ENCODE measurements around the gene TLCD3B. TPM values are rescaled to one million over a fixed set of nuclear protein-coding genes. Genes with fewer than 3 reads are reported as not detected.

TLCD3B gene
- polyA plus RNA-seq, 1 of the 3 experiments (the other 2 are of a cell fraction) = 3.8 TPM

DNA sequence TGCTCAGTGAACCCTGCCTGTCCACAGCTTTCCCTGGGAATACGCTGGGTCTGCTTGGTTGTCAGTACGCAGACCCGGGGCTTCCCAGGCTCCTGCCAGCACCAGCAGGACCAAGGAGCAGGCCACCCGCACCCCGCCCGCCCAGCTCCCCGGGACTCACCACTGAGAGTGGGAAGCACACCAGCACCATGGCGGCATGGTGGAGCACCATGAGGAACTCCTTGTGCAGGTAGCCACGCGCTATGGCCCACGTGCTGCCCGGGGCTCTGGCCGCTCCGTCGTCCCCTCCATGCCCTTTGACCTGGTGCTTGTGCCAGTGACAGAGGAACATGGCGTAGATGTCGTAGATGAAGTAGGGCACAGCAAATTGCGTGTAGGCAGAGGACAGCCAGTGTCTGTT lies 4.6 kb downstream of the TLCD3B start:
- Histone ChIP-seq H3K79me2 (ENCODE audit: insufficient read depth) (no peaks in the 10 kb centered on the region), H2AFZ (ENCODE audit: low read depth) (no peak overlapping the region), H4K20me1 (ENCODE audit: insufficient read depth) (no peaks in the 10 kb centered on the region), H3K27me3 (ENCODE audit: insufficient read depth) (no peaks in the 10 kb centered on the region), H3F3A (replicated peaks; ENCODE audit: insufficient read depth) (peaks cover 6% of the 10 kb centered on the region), H3K36me3 (replicated peaks in 1 of 2; ENCODE audit: control insufficient read depth in 1 of 2, insufficient read depth in 2 of 2, low read length in 1 of 2) (no peaks in the 10 kb centered on the region), H3K27ac (ENCODE audit: low read depth in 2 of 2, low read length in 1 of 2) (no peak overlapping the region), H3K4me1 (ENCODE audit: control insufficient read depth in 1 of 2, insufficient read depth in 2 of 2, low read depth in 1 of 2, low read length in 1 of 2) (peaks cover 3 to 21% of the 10 kb centered on the region in 2 experiments; a peak in 2 of 4 replicates), H3K9me2 (no peaks in the 10 kb centered on the region), H3K4me2 (no peak overlapping the region), H3K4me3 (ENCODE audit: low read depth in 2 of 2, low read length in 1 of 2) (no peak overlapping the region), H3K9ac (no peak overlapping the region), H3K9me3 (no peaks in the 10 kb centered on the region)
- WGBS (ENCODE audit: low lambda C conversion rate) = 84% methylated on average over 6 of the region's 18 CpGs
- ChIA-PET POLR2A (interaction anchor here (0.6 kb wide), 1 partner anchor 65 kb away, joined by 4 read pairs; the partner anchor contains the start of gene TMEM219), CTCF (no interaction called here)
- no peak for DNase-seq
- no peak for TF ChIP-seq RXRA (IDR thresholded peaks at IDR 0.05; ENCODE audit: borderline replicate concordance, low read depth)
- TF ChIP-seq YY1 (IDR thresholded peaks at IDR 0.05; ENCODE audit: low read depth) = no peak
- TF ChIP-seq, protein P1, sequence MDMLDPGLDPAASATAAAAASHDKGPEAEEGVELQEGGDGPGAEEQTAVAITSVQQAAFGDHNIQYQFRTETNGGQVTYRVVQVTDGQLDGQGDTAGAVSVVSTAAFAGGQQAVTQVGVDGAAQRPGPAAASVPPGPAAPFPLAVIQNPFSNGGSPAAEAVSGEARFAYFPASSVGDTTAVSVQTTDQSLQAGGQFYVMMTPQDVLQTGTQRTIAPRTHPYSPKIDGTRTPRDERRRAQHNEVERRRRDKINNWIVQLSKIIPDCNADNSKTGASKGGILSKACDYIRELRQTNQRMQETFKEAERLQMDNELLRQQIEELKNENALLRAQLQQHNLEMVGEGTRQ (IDR thresholded peaks at IDR 0.05; ENCODE audit: borderline replicate concordance, low read depth, low read length) = no peak
- no peak for TF ChIP-seq SIN3A (IDR thresholded peaks at IDR 0.05; ENCODE audit: borderline replicate concordance, low read depth, low read length)
- no peak for TF ChIP-seq GABPA (IDR thresholded peaks at IDR 0.05; ENCODE audit: low read depth)
- no peak for TF ChIP-seq TAF1 (IDR thresholded peaks at IDR 0.05; ENCODE audit: borderline replicate concordance, low read depth, low read length)

DNA sequence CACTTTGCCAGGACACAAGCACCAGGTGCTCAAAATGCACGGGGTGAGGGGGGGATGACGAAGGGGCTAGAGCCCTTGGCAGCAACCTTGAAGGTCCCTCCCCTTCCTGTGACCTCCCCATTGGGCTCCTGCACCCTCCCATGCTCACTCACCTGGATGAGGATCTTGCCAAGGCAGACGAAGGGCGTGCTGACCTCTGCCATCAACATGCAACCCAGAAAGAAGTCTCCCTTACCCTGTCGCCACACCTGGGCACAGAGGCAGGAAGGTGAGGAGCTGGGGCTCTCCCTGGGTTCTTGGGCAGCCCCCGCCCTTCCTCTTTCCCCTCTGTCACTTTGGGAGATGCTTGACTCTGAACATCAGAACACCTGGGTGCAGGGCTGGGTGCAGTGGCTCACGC lies 5.5 kb downstream of the TLCD3B start:
- peaks cover 0 to 21% of the 10 kb centered on the region in 2 experiments; a peak in 1 of 4 replicates for H3K4me1 ChIP-seq (ENCODE audit: control insufficient read depth in 1 of 2, insufficient read depth in 2 of 2, low read depth in 1 of 2, low read length in 1 of 2)
- no peak for DNase-seq
- H3K9me2 ChIP-seq = no peaks in the 10 kb centered on the region
- H3K9me3 ChIP-seq = no peaks in the 10 kb centered on the region
- H3K27ac ChIP-seq (ENCODE audit: low read depth in 2 of 2, low read length in 1 of 2) = no peak overlapping the region
- no peaks in the 10 kb centered on the region for H3K27me3 ChIP-seq (ENCODE audit: insufficient read depth)
- H2AFZ ChIP-seq (ENCODE audit: low read depth) = no peak overlapping the region
- CTCF ChIA-PET = no interaction called here
- H3K9ac ChIP-seq = no peak overlapping the region
- H4K20me1 ChIP-seq (ENCODE audit: insufficient read depth) = no peaks in the 10 kb centered on the region
- no peak for TF ChIP-seq TAF1 (IDR thresholded peaks at IDR 0.05; ENCODE audit: borderline replicate concordance, low read depth, low read length)
- TF ChIP-seq SIN3A (IDR thresholded peaks at IDR 0.05; ENCODE audit: borderline replicate concordance, low read depth, low read length) = no peak
- TF ChIP-seq GATA2 (CRISPR knock-in tag; IDR thresholded peaks at IDR 0.05) = no peak
- TF ChIP-seq EP300 (IDR thresholded peaks at IDR 0.05; ENCODE audit: borderline replicate concordance in 1 of 2, low read depth in 1 of 2, low read length in 1 of 2) = no peak
- TF ChIP-seq EZH2phosphoT487 (IDR thresholded peaks at IDR 0.05; ENCODE audit: borderline replicate concordance, low read depth) = no peak
- TF ChIP-seq MEF2A (IDR thresholded peaks at IDR 0.05; ENCODE audit: borderline replicate concordance, low read depth) = no peak
- TF ChIP-seq, protein P1 (IDR thresholded peaks at IDR 0.05; ENCODE audit: borderline replicate concordance, low read depth, low read length) = no peak
- no peak for TF ChIP-seq FOSL2 (IDR thresholded peaks at IDR 0.05; ENCODE audit: borderline replicate concordance, low read depth)
- no peak for TF ChIP-seq SMC3 (IDR thresholded peaks at IDR 0.05; ENCODE audit: low read depth, low read length)
- TF ChIP-seq JUND (IDR thresholded peaks at IDR 0.05) = no peak
- TF ChIP-seq RCOR1 (IDR thresholded peaks at IDR 0.05; ENCODE audit: low read length) = no peak
- TF ChIP-seq RFX5 (IDR thresholded peaks at IDR 0.05; ENCODE audit: low read length) = no peak
- no peak for TF ChIP-seq FOXJ3 (CRISPR knock-in tag; IDR thresholded peaks at IDR 0.05)
- no peak for TF ChIP-seq MXI1 (IDR thresholded peaks at IDR 0.05; ENCODE audit: low read depth, low read length)
- TF ChIP-seq FOXM1 (IDR thresholded peaks at IDR 0.05; ENCODE audit: low read depth) = no peak
- TF ChIP-seq, protein P2, sequence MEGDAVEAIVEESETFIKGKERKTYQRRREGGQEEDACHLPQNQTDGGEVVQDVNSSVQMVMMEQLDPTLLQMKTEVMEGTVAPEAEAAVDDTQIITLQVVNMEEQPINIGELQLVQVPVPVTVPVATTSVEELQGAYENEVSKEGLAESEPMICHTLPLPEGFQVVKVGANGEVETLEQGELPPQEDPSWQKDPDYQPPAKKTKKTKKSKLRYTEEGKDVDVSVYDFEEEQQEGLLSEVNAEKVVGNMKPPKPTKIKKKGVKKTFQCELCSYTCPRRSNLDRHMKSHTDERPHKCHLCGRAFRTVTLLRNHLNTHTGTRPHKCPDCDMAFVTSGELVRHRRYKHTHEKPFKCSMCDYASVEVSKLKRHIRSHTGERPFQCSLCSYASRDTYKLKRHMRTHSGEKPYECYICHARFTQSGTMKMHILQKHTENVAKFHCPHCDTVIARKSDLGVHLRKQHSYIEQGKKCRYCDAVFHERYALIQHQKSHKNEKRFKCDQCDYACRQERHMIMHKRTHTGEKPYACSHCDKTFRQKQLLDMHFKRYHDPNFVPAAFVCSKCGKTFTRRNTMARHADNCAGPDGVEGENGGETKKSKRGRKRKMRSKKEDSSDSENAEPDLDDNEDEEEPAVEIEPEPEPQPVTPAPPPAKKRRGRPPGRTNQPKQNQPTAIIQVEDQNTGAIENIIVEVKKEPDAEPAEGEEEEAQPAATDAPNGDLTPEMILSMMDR (IDR thresholded peaks at IDR 0.05) = no peak
- no peak for TF ChIP-seq NFIC (IDR thresholded peaks at IDR 0.05; ENCODE audit: borderline replicate concordance)
- no peak for TF ChIP-seq RAD21 (IDR thresholded peaks at IDR 0.05; ENCODE audit: low read length)
- 60% methylated on average over 7 of the region's 7 CpGs for WGBS (ENCODE audit: low lambda C conversion rate)
- POLR2A ChIA-PET = no interaction called here
- H3K79me2 ChIP-seq (ENCODE audit: insufficient read depth) = no peaks in the 10 kb centered on the region
- H3F3A ChIP-seq (replicated peaks; ENCODE audit: insufficient read depth) = peaks cover 6% of the 10 kb centered on the region
- H3K4me3 ChIP-seq (ENCODE audit: low read depth in 2 of 2, low read length in 1 of 2) = no peak overlapping the region
- H3K4me2 ChIP-seq = no peak overlapping the region
- H3K36me3 ChIP-seq (replicated peaks in 1 of 2; ENCODE audit: control insufficient read depth in 1 of 2, insufficient read depth in 2 of 2, low read length in 1 of 2) = no peaks in the 10 kb centered on the region
